Endothelial cell of umbilical vein (primary cell): Measurements from ENCODE around the gene ETV3L. TPM values are rescaled to one million over a fixed set of nuclear protein-coding genes. Genes with fewer than 3 reads are reported as not detected.

Experiments
- BruUV-seq: library from RNA; stranded (reverse); fragments of 400-500 nt; replicated peaks from 2 replicates; lab custom pipeline; 2021; lab: Mats Ljungman, UMichigan
- CTCF ChIA-PET: fragments of 300-600, 350-600 bp; sonication (Branson Sonifier 250); formaldehyde crosslinking; loops from one replicate; lab custom pipeline; 2021; ENCODE audit warnings: antibody characterized with exemption, inconsistent platforms; lab: Charles Lee
- POLR2A ChIA-PET: fragments of 300-600, 350-600 bp; sonication (Branson Sonifier 250); formaldehyde crosslinking; loops from one replicate; lab custom pipeline; 2021; ENCODE audit warnings: antibody characterized with exemption, inconsistent platforms; lab: Charles Lee
- DNase-seq: peaks from one replicate; pipeline ENCODE4 v3.0.0-alpha.2; 2011; ENCODE audit warnings: low read depth, low spot score
- FAIRE-seq: peaks from 2 replicates; lab custom pipeline; 2011; peaks lifted over from hg19 to GRCh38; lab: Jason Lieb, UNC
- H2AFZ ChIP-seq: 2 replicates; pipeline ENCODE4 v1.6.0; 2012; ENCODE audit warnings: low read depth, low read length, control low read depth, inconsistent platforms
- H3K27ac ChIP-seq: 2 replicates; pipeline ENCODE4 v1.5.1; 2011; ENCODE audit warnings: low read depth, mild to moderate bottlenecking, control low read depth, low read length, moderate library complexity; ENCODE audit not compliant: insufficient read depth
- H3K27me3 ChIP-seq, 2 experiments: 2 replicates each; pipeline versions ENCODE4 v1.6.0 to v1.6.1; 2011; ENCODE audit warnings: low read length in 2 of 2, mixed read lengths in 1 of 2; ENCODE audit not compliant: control insufficient read depth in 2 of 2, insufficient read depth in 2 of 2
- H3K36me3 ChIP-seq, 2 experiments: 2 replicates in 1 of 2; 3 replicates in 1 of 2; pipeline ENCODE4 v1.5.1; 2011; ENCODE audit warnings: low read length in 2 of 2, mild to moderate bottlenecking in 1 of 2, moderate library complexity in 1 of 2; ENCODE audit not compliant: control insufficient read depth in 2 of 2, insufficient read depth in 2 of 2; ENCODE audit errors: extremely low read depth in 1 of 2
- H3K4me1 ChIP-seq: 3 replicates; pipeline ENCODE4 v1.5.1; 2011; ENCODE audit warnings: mild to moderate bottlenecking, low read length; ENCODE audit not compliant: control insufficient read depth, insufficient read depth; ENCODE audit errors: extremely low read depth
- H3K4me2 ChIP-seq: 2 replicates; pipeline ENCODE4 v1.6.1; 2011; ENCODE audit warnings: low read length, control low read depth, mixed read lengths; ENCODE audit not compliant: insufficient read depth
- H3K4me3 ChIP-seq, 3 experiments: fragments of 200-600 bp in 1 of 3; sonication (generic), shearing (Covaris generic) in 1 of 3; replicated peaks in 1 of 3; 2 replicates each; pipeline ENCODE4 v1.5.1; 2011 to 2016; ENCODE audit warnings: control low read depth in 3 of 3, low read length in 3 of 3, mild to moderate bottlenecking in 2 of 3, inconsistent platforms in 1 of 3, low read depth in 1 of 3, moderate library complexity in 1 of 3; ENCODE audit not compliant: insufficient read depth in 1 of 3
- H3K79me2 ChIP-seq: 2 replicates; pipeline ENCODE4 v1.6.0; 2012; ENCODE audit warnings: low read length, inconsistent platforms; ENCODE audit not compliant: control insufficient read depth, insufficient read depth
- H3K9ac ChIP-seq: replicated peaks from 2 replicates; pipeline ENCODE3; 2011; ENCODE audit warnings: low read length, control low read depth; ENCODE audit not compliant: insufficient read depth; ENCODE audit errors: extremely low read depth
- H3K9me1 ChIP-seq: replicated peaks from 3 replicates; pipeline ENCODE4 v1.6.0; 2011; ENCODE audit warnings: mild to moderate bottlenecking, low read length; ENCODE audit not compliant: control insufficient read depth, insufficient read depth; ENCODE audit errors: extremely low read depth
- H3K9me3 ChIP-seq: replicated peaks from 2 replicates; pipeline ENCODE4 v1.5.1; 2012; ENCODE audit warnings: low read length, inconsistent platforms; ENCODE audit not compliant: control insufficient read depth, insufficient read depth
- H4K20me1 ChIP-seq: replicated peaks from 2 replicates; pipeline ENCODE3; 2011; ENCODE audit warnings: mild to moderate bottlenecking, low read length; ENCODE audit not compliant: control insufficient read depth, insufficient read depth; ENCODE audit errors: extremely low read depth
- CTCF ChIP-seq, 2 donors: IDR thresholded peaks; 1 replicate in 1 of 2; 2 replicates in 1 of 2; pipeline ENCODE4 v1.5.1; 2011; ENCODE audit warnings: low read length in 2 of 2, mild to moderate bottlenecking in 2 of 2, moderate library complexity in 2 of 2, control low read depth in 1 of 2, inconsistent platforms in 1 of 2, low read depth in 1 of 2; ENCODE audit not compliant: insufficient read depth in 1 of 2; ENCODE audit errors: extremely low read depth in 1 of 2
- EZH2 ChIP-seq: IDR thresholded peaks from 2 replicates; pipeline ENCODE4 v1.6.1; 2012; ENCODE audit warnings: borderline replicate concordance, low read depth, mild to moderate bottlenecking, moderate library complexity, low read length, inconsistent platforms; ENCODE audit not compliant: severe bottlenecking
- FOS ChIP-seq: IDR thresholded peaks from 2 replicates; pipeline ENCODE4 v1.6.1; 2011; ENCODE audit warnings: mild to moderate bottlenecking, low read length, moderate library complexity, borderline replicate concordance; ENCODE audit not compliant: insufficient read depth
- GATA2 ChIP-seq: IDR thresholded peaks from 2 replicates; pipeline ENCODE4 v1.7.0; 2011; ENCODE audit warnings: low read depth, mild to moderate bottlenecking, moderate library complexity, mixed read lengths, low read length; ENCODE audit not compliant: insufficient read length, insufficient read depth
- JUN ChIP-seq: IDR thresholded peaks from 2 replicates; pipeline ENCODE4 v1.6.1; 2011; ENCODE audit warnings: borderline replicate concordance, low read depth; ENCODE audit not compliant: insufficient read length, insufficient read depth
- MAX ChIP-seq: IDR thresholded peaks from 2 replicates; pipeline ENCODE4 v1.6.1; 2011; ENCODE audit not compliant: insufficient read depth, insufficient read length
- MYC ChIP-seq: IDR thresholded peaks from one replicate; pipeline ENCODE4 v1.6.1; 2011; ENCODE audit warnings: mild to moderate bottlenecking, low read depth, low read length
- POLR2A ChIP-seq: IDR thresholded peaks from 2 replicates; pipeline ENCODE4 v1.6.1; 2012; ENCODE audit warnings: low read depth, mild to moderate bottlenecking, control low read depth, low read length
- POLR2AphosphoS5 ChIP-seq: IDR thresholded peaks from 2 replicates; pipeline ENCODE4 v1.6.1; 2012; ENCODE audit warnings: low read depth, mild to moderate bottlenecking, control low read depth, low read length, moderate library complexity; ENCODE audit not compliant: insufficient read depth
- dilution Hi-C: fragments of 300-500 bp; cut with MboI; formaldehyde crosslinking; loops from one replicate; pipeline ENCODE4 v1.15.0; 2019; ENCODE audit warnings: low sequenced_read_pairs; ENCODE audit not compliant: extremely low pct_ligation_motif_present
- intact Hi-C: fragments of 100-400 bp; cut with micrococcal nuclease; formaldehyde crosslinking; loops from one replicate; pipeline ENCODE4 v1.10.0; 2022
- polyA plus RNA-seq, 4 experiments: library from polyadenylated mRNA; depleted of rRNA in 3 of 4; stranded (reverse) in 3 of 4; unstranded in 1 of 4; fragments of >200 nt; gene quantifications; 2 replicates each; pipeline versions ENCODE4 v1.2.1 to v1.2.3, GENCODE V29; 2011 to 2012; ENCODE audit warnings: missing spikeins in 1 of 4
- total RNA-seq: library from RNA; stranded (reverse); gene quantifications from 2 replicates; pipeline ENCODE4 v1.2.3, GENCODE V29; 2021

The ETV3L gene
- total and polyA plus RNA-seq, 2 donors (not counting 3 experiments of a cell fraction or from before 2014, with no cell fraction given), result not detected

GRCh38 chr1:157110686-157111085 lies 11.1 kb upstream of the ETV3L start:
- H2AFZ ChIP-seq, result no peak overlapping the region
- H3K9ac ChIP-seq, result no peak overlapping the region
- FAIRE-seq (no peak), DNase-seq (no peak)
- dilution Hi-C loops, result no loop called here
- no peak overlapping the region for H3K27ac ChIP-seq
- H3K36me3 ChIP-seq, result no peaks in the 10 kb centered on the region
- H3K4me3 ChIP-seq, result no peak overlapping the region
- H3K4me2 ChIP-seq, result no peak overlapping the region
- ChIA-PET CTCF (interaction anchor here (0.6 to 14.4 kb wide), 7 partner anchors 11 to 46 kb away, joined by 3 to 160 read pairs (median 5); no protein-coding TSS in a partner anchor), POLR2A (no interaction called here)
- no peaks in the 10 kb centered on the region for H4K20me1 ChIP-seq
- H3K27me3 ChIP-seq, result peaks cover 9 to 16% of the 10 kb centered on the region in 2 experiments
- H3K79me2 ChIP-seq, result no peaks in the 10 kb centered on the region
- intact Hi-C loops, result no loop called here
- TF ChIP-seq EZH2, result no peak
- TF ChIP-seq CTCF (IDR thresholded peaks at IDR 0.05; ENCODE audit: extremely low read depth in 1 of 2, insufficient read depth in 1 of 2, low read depth in 1 of 2, low read length in 2 of 2), result no peak
- no peak for TF ChIP-seq GATA2
- TF ChIP-seq FOS, result no peak
- TF ChIP-seq MYC, result no peak
- no peak for TF ChIP-seq MAX
- TF ChIP-seq POLR2A, result no peak
- TF ChIP-seq POLR2AphosphoS5, result no peak
- TF ChIP-seq JUN, result no peak
- no peaks in the 10 kb centered on the region for H3K9me1 ChIP-seq
- BruUV-seq, result no TSS peak
- peaks cover 11% of the 10 kb centered on the region for H3K4me1 ChIP-seq
- H3K9me3 ChIP-seq, result no peaks in the 10 kb centered on the region
